Activated T-cell treated with anti-CD3 and anti-CD28 coated beads, Interleukin-2, amount 50 U/mL, for 48 hours (primary cell): Measurements from ENCODE around the gene HS3ST6.
"Not testable (repeated sequence)": the region's sequence is repeated elsewhere in the genome, so short reads cannot be mapped to it uniquely, and the experiment has no call there.

Experiments
- DNase-seq, 2 experiments: peaks; one replicate each; pipeline ENCODE4 v3.0.0-alpha.2; 2020

The HS3ST6 gene

GRCh38 chr16:1918351-1919326, at the start of gene HS3ST6:
Gene HS3ST6 (minus strand): TSS chr16:1918415. CDS start chr16:1918323, 92 bp downstream.
- DNase-seq: no peak

GRCh38 chr16:1966460-1966859, 48.2 kb upstream of the HS3ST6 start, which contains the start of gene RNF151:
Gene RNF151 (plus strand): TSS chr16:1966856. CDS start chr16:1966882, 26 bp downstream.
- DNase-seq: no peak

- peak; percentile 39 to 45 for DNase-seq
Observed at GRCh38 chr16:1965396-1966001, 47.3 kb upstream of the HS3ST6 start.

- DNase-seq: peak; percentile 99
Observed at GRCh38 chr16:1964506-1965395, 46.5 kb upstream of the HS3ST6 start, which contains the start of gene RPS2. Gene RPS2 (minus strand): TSS chr16:1964826. CDS start chr16:1964625, 201 bp downstream.

- peak in 1 of 2 experiments; percentile 71 for DNase-seq
Observed at GRCh38 chr16:1963806-1964505, 45.7 kb upstream of the HS3ST6 start.

- peak; percentile 45 to 49 for DNase-seq
Observed at GRCh38 chr16:1962161-1963153, 44.2 kb upstream of the HS3ST6 start.

- DNase-seq: no peak
Observed at GRCh38 chr16:1961651-1962067, 43.4 kb upstream of the HS3ST6 start.

- DNase-seq: peak; percentile 82 to 83
Observed at GRCh38 chr16:1960665-1961630, 42.7 kb upstream of the HS3ST6 start.

- DNase-seq: peak; percentile 94 to 97
Observed at GRCh38 chr16:1959269-1960039, 41.2 kb upstream of the HS3ST6 start, which contains the start of gene NDUFB10. Gene NDUFB10 (plus strand): TSS chr16:1959538. CDS start chr16:1959625, 87 bp downstream.

GRCh38 chr16:1958715-1959268, 40.6 kb upstream of the HS3ST6 start:
- no peak for DNase-seq

GRCh38 chr16:1958143-1958491, 39.9 kb upstream of the HS3ST6 start:
- DNase-seq: not testable (repeated sequence)

GRCh38 chr16:1957434-1958142, 39.4 kb upstream of the HS3ST6 start:
- not testable (repeated sequence) for DNase-seq

GRCh38 chr16:1953734-1954133, 35.5 kb upstream of the HS3ST6 start:
- DNase-seq: no peak

GRCh38 chr16:1950559-1950958, 32.3 kb upstream of the HS3ST6 start:
- DNase-seq: no peak

GRCh38 chr16:1950047-1950446, 31.8 kb upstream of the HS3ST6 start:
- DNase-seq: no peak

- no peak for DNase-seq
Observed at GRCh38 chr16:1949507-1949906, 31.3 kb upstream of the HS3ST6 start.

- no peak for DNase-seq
Observed at GRCh38 chr16:1947369-1947670, 29.1 kb upstream of the HS3ST6 start.
